HG03558 (cell line): ENCODE results near the gene CELF5.
"Not testable (repeated sequence)": the region's sequence is repeated elsewhere in the genome, so short reads cannot be mapped to it uniquely, and the experiment has no call there.

Source experiments
- ATAC-seq: cut with Tn5 transposase; IDR thresholded peaks from one replicate; pipeline ENCODE4 v1.9.1; 2021; ENCODE audit warnings: moderate number of reproducible peaks; ENCODE audit not compliant: unreplicated experiment; ENCODE audit errors: extremely low read depth

The CELF5 gene

GRCh38 chr19:3206216-3206953, 18.1 kb upstream of the CELF5 start:
- ATAC-seq: no peak

GRCh38 chr19:3207461-3208242, 16.8 kb upstream of the CELF5 start:
- no peak for ATAC-seq

GRCh38 chr19:3208317-3209207, 15.9 kb upstream of the CELF5 start:
- ATAC-seq: no peak

- no peak for ATAC-seq
Measured at GRCh38 chr19:3210347-3211017, 14.0 kb upstream of the CELF5 start.

- no peak for ATAC-seq
Measured at GRCh38 chr19:3211191-3211590, 13.3 kb upstream of the CELF5 start.

- no peak for ATAC-seq
Measured at GRCh38 chr19:3213159-3213558, 11.3 kb upstream of the CELF5 start.

GRCh38 chr19:3216874-3217273, 7.6 kb upstream of the CELF5 start:
- no peak for ATAC-seq

- ATAC-seq: no peak
Measured at GRCh38 chr19:3220576-3220975, 3.9 kb upstream of the CELF5 start.

- not testable (repeated sequence) for ATAC-seq
Measured at GRCh38 chr19:3221576-3221975, 2.9 kb upstream of the CELF5 start.

GRCh38 chr19:3222709-3223108, 1.8 kb upstream of the CELF5 start:
- no peak for ATAC-seq

GRCh38 chr19:3225169-3225485, 666 bp downstream of the CELF5 start:
- ATAC-seq: no peak

GRCh38 chr19:3225677-3226093, 1.2 kb downstream of the CELF5 start:
- ATAC-seq: no peak

GRCh38 chr19:3227054-3227626, 2.7 kb downstream of the CELF5 start:
- no peak for ATAC-seq

GRCh38 chr19:3229346-3229743, 4.9 kb downstream of the CELF5 start:
- ATAC-seq: no peak

GRCh38 chr19:3229888-3230496, 5.5 kb downstream of the CELF5 start:
- ATAC-seq: no peak

- ATAC-seq: no peak
Measured at GRCh38 chr19:3231288-3231687, 6.8 kb downstream of the CELF5 start.

GRCh38 chr19:3233116-3233515, 8.7 kb downstream of the CELF5 start:
- no peak for ATAC-seq

- ATAC-seq: no peak
Measured at GRCh38 chr19:3233831-3234230, 9.4 kb downstream of the CELF5 start.

GRCh38 chr19:3234800-3235199, 10.3 kb downstream of the CELF5 start:
- no peak for ATAC-seq

- ATAC-seq: not testable (repeated sequence)
Measured at GRCh38 chr19:3235604-3236003, 11.1 kb downstream of the CELF5 start.
